DMS153 (cell line): Measurements from ENCODE around the gene SLAMF7.
"Not testable (repeated sequence)": the region's sequence is repeated elsewhere in the genome, so short reads cannot be mapped to it uniquely, and the experiment has no call there.

ENCODE experiments used
- DNase-seq: peaks from one replicate; lab custom pipeline; 2025; lab: John Stamatoyannopoulos, UW

The SLAMF7 gene

DNA sequence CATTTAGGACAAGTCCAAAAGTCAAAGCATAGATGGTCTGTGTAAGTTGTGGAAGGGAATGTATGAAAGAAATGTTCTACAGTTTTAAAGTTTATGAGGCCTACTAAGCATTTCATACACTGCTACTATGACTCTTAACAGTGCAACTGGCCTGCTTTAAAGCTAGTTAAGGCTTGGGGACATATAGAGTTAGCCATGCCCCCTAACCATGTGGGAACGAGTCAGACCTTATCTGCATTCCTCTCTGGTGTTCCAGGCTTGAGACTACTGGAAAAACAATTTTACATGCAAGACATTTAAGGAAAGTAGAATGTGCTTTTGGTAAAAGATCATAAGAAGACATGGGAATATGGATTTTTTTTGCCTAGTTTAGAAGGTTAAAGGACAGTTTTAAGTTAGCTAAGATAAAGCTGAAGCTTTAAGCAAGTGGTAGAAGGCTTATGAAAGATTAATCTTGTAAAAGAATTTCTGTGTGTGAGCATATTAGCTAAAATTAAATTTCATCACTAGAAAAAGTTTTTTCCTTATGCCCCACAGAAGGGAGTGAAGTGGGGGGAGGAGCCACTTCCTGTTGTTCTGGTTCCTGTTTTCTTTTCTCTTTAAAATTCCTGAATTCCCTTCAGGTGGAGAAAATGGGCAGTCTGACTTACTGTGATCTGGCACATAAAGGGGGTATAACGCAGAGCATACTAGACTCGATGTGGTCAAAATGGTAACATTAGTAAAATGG is 18.5 kb upstream of the SLAMF7 start:
- no peak for DNase-seq

- DNase-seq, result no peak
These were observed 17.6 kb upstream of the SLAMF7 start for GRCh38 chr1:160721473-160721872.

GRCh38 chr1:160722726-160723125 is 16.3 kb upstream of the SLAMF7 start:
- no peak for DNase-seq

DNA sequence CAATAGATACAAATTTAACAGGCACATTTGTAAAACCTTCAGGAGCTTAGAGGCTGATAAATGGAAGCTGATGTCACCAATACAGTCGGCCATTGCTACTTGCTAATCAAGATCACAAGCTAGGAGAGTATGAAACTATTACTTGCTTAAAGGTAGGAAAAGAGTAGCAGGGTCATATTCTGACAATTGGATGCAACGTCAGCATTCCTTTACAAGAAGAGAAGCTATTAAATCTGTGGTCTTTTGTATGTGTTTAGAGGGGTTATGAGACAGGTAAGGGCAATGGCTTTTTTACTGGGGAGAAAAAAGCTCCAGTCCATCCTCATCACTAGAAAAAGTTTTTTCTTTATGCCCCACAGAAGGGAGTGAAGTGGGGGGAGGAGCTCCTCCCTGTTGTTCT is 15.7 kb upstream of the SLAMF7 start:
- DNase-seq, result no peak

- DNase-seq, result no peak
These were observed 14.4 kb upstream of the SLAMF7 start for GRCh38 chr1:160724465-160725242.

DNA sequence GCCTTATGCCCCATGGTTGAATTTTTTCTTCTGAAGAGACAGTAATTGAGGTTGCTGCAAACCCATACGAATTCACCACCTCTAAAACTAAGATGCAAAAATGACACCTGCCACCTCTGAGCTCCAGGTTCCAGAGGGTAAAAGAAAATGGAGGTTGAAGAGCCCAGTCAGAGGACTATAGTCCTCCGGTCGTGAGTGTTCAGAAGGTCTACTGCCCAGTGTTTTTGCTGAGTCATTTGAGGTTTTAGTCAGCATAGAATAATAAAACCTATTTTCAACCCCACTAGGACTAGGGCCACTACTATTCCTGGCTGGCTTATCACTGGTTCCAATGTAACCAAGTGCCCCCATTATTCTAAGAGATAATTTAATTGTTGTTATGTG is 12.9 kb upstream of the SLAMF7 start:
- no peak for DNase-seq

DNA sequence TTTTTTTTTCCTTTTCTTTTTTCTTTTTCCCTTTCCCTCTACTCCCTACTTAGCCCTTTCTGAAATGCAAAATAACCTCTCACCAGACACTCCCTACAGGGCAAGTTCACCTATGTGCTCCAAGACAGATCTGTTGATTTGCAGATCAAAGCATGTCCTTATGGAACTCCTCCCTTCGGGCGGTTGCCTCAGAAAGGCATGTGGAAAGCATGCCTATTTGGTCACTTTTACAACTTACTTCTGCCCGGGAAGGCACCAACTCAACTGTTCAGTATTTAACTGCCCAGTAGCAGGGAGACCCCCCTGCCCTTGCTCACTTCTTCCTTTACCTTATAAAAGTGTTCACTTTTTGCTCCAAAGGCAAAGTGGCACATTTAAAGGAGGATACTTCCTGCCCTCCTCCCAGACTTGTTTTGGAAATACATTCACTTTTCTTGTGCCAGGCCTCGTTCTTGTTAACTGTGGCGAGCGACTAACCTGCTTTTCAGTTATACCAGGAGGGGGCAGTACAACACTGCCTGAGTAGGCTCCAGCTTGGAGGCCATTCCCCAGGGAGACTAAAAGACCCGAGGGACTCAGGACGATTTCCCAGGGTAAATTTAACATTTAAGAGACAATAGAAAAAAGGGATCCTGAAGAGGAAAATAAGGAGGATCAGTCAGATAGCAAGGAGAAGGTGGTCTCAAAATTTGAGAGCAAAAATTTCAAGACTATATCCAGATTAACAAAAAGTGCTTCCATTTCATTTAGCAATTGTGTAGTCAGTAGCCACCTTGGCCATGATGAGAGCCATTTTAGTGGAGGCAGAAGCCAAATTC is 12.3 kb upstream of the SLAMF7 start:
- DNase-seq, result peak; percentile 46

- DNase-seq, result no peak
These were observed 11.8 kb upstream of the SLAMF7 start for GRCh38 chr1:160727316-160727640.

DNA sequence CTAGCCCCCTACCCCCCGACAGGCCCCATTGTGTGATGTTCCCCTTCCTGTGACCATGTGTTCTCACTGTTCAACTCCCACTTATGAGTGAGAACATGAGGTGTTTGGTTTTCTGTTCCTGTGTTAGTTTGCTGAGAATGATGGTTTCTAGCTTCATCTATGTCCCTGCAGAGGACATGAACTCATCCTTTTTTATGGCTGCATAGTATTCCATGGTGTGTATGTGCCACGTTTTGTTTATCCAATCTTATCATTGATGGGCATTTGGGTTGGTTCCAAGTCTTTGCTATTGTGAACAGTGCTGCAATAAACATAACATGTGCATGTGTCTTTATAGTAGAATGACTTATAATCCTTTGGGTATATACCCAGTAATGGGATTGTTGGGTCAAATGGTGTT is 7.5 kb upstream of the SLAMF7 start:
- DNase-seq, result not testable (repeated sequence)

DNA sequence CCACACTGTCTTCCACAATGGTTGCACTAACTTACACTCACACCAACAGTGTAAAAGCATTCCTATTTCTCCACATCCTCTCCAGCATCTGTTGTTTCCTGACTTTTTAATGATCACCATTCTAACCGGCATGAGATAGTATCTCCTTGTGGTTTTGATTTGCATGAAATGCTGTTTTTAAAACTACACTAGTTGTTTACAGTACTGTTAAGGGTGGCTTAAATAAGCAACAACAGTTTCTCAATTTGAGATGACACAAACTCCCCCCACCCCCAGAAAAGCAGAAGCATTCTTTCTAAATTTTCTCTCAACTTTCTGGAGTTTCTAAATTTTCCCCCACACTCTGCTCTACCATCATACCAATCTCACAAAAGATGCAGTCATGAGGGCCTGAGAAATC is 7.1 kb upstream of the SLAMF7 start:
- no peak for DNase-seq

DNA sequence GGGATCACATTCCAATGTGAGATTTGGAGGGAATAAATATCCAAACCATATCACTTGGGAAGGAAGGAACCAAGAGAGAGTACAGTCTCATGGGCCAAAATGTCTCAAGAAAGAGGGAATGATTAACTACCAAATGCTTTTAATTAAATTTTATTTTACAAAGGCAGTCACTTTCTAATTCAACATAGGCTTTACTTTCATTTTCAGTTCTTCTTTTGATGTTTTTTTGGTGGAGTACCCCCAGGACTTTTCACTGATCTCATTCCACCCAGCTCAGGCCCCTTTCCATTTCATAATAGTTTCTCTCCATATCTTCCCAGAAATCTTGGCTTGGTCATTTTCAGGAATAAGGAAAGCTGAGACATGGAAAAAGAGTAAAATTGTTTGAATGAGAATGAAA is 5.1 kb upstream of the SLAMF7 start:
- no peak for DNase-seq

- no peak for DNase-seq
These were observed 4.7 kb upstream of the SLAMF7 start for GRCh38 chr1:160734301-160734700.

DNA sequence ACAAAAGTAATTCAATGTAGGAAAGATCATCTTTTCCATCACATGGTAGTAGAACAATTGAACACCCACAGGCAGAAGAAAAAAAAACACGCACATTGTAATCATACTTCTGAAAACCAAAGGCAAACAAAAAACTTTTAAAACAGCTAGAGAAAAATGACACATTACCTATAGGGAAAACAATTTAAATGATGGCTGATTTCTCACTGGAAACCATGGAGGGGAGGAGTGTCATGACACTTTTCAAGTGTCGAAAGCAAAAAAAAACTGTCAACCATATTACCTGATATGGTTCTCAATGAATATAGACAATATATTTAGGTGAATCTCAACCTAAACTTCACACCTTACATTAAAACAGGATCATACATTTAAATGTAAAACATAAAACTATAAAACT is 776 bp upstream of the SLAMF7 start:
- no peak for DNase-seq

GRCh38 chr1:160740133-160740688 is 1.2 kb downstream of the SLAMF7 start:
- DNase-seq, result no peak

DNA sequence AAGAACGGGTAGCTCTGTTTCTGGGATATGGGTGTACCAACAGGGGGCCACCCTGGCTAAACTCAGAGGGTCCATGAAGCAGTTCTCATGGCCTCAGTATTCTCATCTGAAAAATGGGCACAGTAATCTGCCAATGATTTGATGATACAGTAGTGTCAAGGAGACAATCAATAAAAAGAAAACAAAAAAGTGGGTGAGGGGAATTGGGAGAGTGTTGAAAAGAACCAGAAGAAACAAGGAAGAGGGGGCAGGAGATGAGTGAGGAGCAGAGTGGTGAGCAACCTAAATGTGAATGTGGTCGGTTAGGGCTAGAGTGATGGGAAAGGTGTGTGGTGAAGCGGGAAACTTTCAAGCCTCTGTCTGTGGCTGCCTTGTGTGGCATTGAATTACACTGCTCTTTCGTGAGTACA is 2.0 kb downstream of the SLAMF7 start:
- DNase-seq, result no peak

GRCh38 chr1:160741612-160742348 is 2.7 kb downstream of the SLAMF7 start:
- no peak for DNase-seq

DNA sequence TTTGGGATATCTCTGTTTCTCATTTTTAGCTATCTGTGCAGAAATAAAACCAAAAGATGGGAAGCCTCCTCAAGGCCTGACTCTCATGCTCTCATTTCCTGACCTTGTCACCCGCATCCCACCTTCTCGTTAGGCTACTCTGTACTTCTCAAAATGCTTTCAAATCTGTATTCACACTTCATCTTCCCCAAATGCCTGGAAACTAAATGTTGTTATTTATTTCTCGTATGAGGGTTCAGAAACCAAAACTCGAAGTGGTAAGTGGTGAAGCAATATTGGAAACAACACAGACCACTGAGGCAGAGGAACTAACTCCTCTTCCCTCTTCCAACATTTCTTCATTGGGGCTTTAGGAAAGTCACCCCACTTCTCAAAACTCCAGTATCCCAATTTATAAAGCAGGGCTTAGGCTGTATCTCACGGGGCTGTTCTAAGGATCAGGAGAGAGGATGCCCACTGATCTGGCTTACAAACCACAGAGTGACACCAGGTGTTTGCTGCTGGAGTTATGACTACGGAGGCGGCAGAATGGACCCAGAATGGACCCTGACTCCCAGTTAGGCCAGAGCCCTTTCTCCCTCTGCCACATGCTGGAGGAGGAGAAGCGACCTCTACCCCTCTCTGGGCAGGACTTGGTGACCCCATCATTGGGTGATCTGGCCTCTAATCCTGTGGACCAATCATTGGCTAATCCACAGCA is 3.5 kb downstream of the SLAMF7 start:
- DNase-seq, result no peak

- DNase-seq, result no peak
These were observed 4.2 kb downstream of the SLAMF7 start for GRCh38 chr1:160743266-160743665.

GRCh38 chr1:160744199-160744851 is 5.3 kb downstream of the SLAMF7 start:
- no peak for DNase-seq

DNA sequence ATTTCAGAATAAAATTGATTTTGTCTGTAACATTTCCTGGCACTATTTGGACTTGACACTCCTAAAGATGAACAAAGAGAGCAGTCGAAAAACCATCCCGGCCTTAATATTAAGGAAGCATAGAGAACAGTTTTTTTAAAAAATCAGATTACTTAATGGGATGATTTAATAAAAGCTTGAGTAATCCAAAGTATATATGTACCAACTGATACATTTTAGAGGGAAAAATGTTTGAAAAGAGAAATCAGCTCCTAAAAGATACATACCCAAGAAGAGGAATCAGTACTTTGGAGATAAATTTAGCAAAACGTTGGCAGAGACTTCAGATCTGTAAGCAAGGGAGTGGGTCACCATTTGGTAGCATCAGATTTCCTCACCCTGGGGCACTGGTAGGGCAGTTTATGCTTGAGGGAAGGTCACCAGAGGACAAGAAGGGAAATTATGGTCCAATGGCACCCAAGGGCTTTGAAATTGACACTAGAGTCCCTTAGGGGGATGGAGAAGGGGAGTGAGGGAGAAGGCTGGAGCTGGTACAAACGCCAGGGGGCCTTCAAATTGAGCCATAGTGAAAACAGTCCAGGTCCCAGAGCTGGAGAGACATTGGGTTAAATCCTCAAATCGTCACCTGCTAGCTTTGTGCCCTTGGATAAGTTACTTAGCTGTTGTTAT is 5.9 kb downstream of the SLAMF7 start:
- DNase-seq, result no peak
